ENCODE results near the gene ZCCHC4. TPM values are rescaled to one million over a fixed set of nuclear protein-coding genes. Genes with fewer than 3 reads are reported as not detected.

Gene ZCCHC4
- polyA plus RNA-seq, 1 donor (not counting 4 experiments of a cell fraction or from before 2014, with no cell fraction given), result 10.8 TPM

- Histone ChIP-seq H3K4me3 (ENCODE audit: control insufficient read depth in 2 of 3, extremely low read depth in 1 of 3, insufficient read depth in 2 of 3, low read depth in 1 of 3, low read length in 3 of 3) (no peak overlapping the region), H3K27ac (ENCODE audit: control insufficient read depth, insufficient read depth, low read length) (no peak overlapping the region), H3K4me2 (ENCODE audit: control insufficient read depth, extremely low read depth, insufficient read depth, low read depth, low read length) (no peak overlapping the region), H2AFZ (ENCODE audit: control insufficient read depth, low read length) (no peak overlapping the region), H3K79me2 (ENCODE audit: control insufficient read depth, insufficient read depth, low read length) (no peaks in the 10 kb centered on the region), H4K20me1 (ENCODE audit: control insufficient read depth, extremely low read depth, insufficient read depth, low read length) (no peaks in the 10 kb centered on the region), H3K36me3 (ENCODE audit: control insufficient read depth in 2 of 2, extremely low read depth in 1 of 2, insufficient read depth in 2 of 2, low read length in 2 of 2) (no peaks in the 10 kb centered on the region), H3K27me3 (ENCODE audit: control insufficient read depth, extremely low read depth, insufficient read depth, low read length) (no peaks in the 10 kb centered on the region), H3K9me3 (ENCODE audit: control insufficient read depth, low read depth, low read length) (no peaks in the 10 kb centered on the region), H3K9me1 (ENCODE audit: control insufficient read depth, extremely low read depth, insufficient read depth, low read length) (no peaks in the 10 kb centered on the region), H3K4me1 (ENCODE audit: control insufficient read depth, extremely low read depth, insufficient read depth, low read length) (no peaks in the 10 kb centered on the region), H3K9ac (ENCODE audit: control insufficient read depth, extremely low read depth, insufficient read depth, low read length) (no peak overlapping the region)
- no peak for DNase-seq (ENCODE audit: low read depth, low spot score)
- no peak for FAIRE-seq
- dilution Hi-C loops (cut with MboI; ENCODE audit: extremely low pct_ligation_motif_present, low sequenced_read_pairs), result no loop called here
- TF ChIP-seq CTCF (optimal IDR thresholded peaks at IDR 0.05 in 1 of 3, IDR thresholded peaks at IDR 0.05 in 1 of 3, conservative IDR thresholded peaks at IDR 0.05 in 1 of 3; ENCODE audit: extremely low read depth in 1 of 3, insufficient read depth in 2 of 3, low read length in 3 of 3) (no peak), EZH2 (IDR thresholded peaks at IDR 0.05; ENCODE audit: low read length) (no peak)
Measured at GRCh38 chr4:25330335-25330734, 17.8 kb downstream of the ZCCHC4 start.

- Histone ChIP-seq H2AFZ (ENCODE audit: control insufficient read depth, low read length) (no peak overlapping the region), H3K36me3 (ENCODE audit: control insufficient read depth in 2 of 2, extremely low read depth in 1 of 2, insufficient read depth in 2 of 2, low read length in 2 of 2) (no peaks in the 10 kb centered on the region), H3K4me2 (ENCODE audit: control insufficient read depth, extremely low read depth, insufficient read depth, low read depth, low read length) (no peak overlapping the region), H3K27ac (ENCODE audit: control insufficient read depth, insufficient read depth, low read length) (no peak overlapping the region), H3K4me3 (ENCODE audit: control insufficient read depth in 2 of 3, extremely low read depth in 1 of 3, insufficient read depth in 2 of 3, low read depth in 1 of 3, low read length in 3 of 3) (no peak overlapping the region), H3K4me1 (ENCODE audit: control insufficient read depth, extremely low read depth, insufficient read depth, low read length) (no peaks in the 10 kb centered on the region), H3K9me3 (ENCODE audit: control insufficient read depth, low read depth, low read length) (no peaks in the 10 kb centered on the region), H3K9ac (ENCODE audit: control insufficient read depth, extremely low read depth, insufficient read depth, low read length) (no peak overlapping the region), H3K27me3 (ENCODE audit: control insufficient read depth, extremely low read depth, insufficient read depth, low read length) (no peaks in the 10 kb centered on the region), H4K20me1 (ENCODE audit: control insufficient read depth, extremely low read depth, insufficient read depth, low read length) (no peaks in the 10 kb centered on the region), H3K79me2 (ENCODE audit: control insufficient read depth, insufficient read depth, low read length) (no peaks in the 10 kb centered on the region), H3K9me1 (ENCODE audit: control insufficient read depth, extremely low read depth, insufficient read depth, low read length) (no peaks in the 10 kb centered on the region)
- dilution Hi-C loops (cut with MboI; ENCODE audit: extremely low pct_ligation_motif_present, low sequenced_read_pairs), result no loop called here
- no peak for DNase-seq (ENCODE audit: low read depth, low spot score)
- no peak for FAIRE-seq
- no peak for TF ChIP-seq CTCF (optimal IDR thresholded peaks at IDR 0.05 in 1 of 3, IDR thresholded peaks at IDR 0.05 in 1 of 3, conservative IDR thresholded peaks at IDR 0.05 in 1 of 3; ENCODE audit: extremely low read depth in 1 of 3, insufficient read depth in 2 of 3, low read length in 3 of 3)
- no peak for TF ChIP-seq EZH2 (IDR thresholded peaks at IDR 0.05; ENCODE audit: low read length)
Measured at GRCh38 chr4:25330905-25331808, 18.6 kb downstream of the ZCCHC4 start.

All from keratinocyte (primary cell).